Nephron (organoid): ENCODE results near the gene OSER1.
"Not testable (repeated sequence)": the region's sequence is repeated elsewhere in the genome, so short reads cannot be mapped to it uniquely, and the experiment has no call there.

Experiments
- H3K27ac Mint-ChIP-seq, 3 experiments: 2 replicates each; pipeline ENCODE4 v1.8.0; 2020; ENCODE audit warnings: mixed read lengths in 3 of 3, mild to moderate bottlenecking in 2 of 3, moderate library complexity in 1 of 3
- H3K27me3 Mint-ChIP-seq: 2 replicates; pipeline ENCODE4 v1.8.0; 2021; ENCODE audit warnings: low read depth, mild to moderate bottlenecking, moderate library complexity, mixed read lengths
- H3K36me3 Mint-ChIP-seq: 2 replicates; pipeline ENCODE4 v1.8.0; 2020; ENCODE audit warnings: low read depth, mixed read lengths
- H3K4me1 Mint-ChIP-seq: 2 replicates; pipeline ENCODE4 v1.8.0; 2020; ENCODE audit warnings: mixed read lengths
- H3K4me3 Mint-ChIP-seq, 3 experiments: 2 replicates each; pipeline ENCODE4 v1.8.0; 2020; ENCODE audit warnings: mild to moderate bottlenecking in 3 of 3, mixed read lengths in 3 of 3, moderate library complexity in 2 of 3
- H3K9me3 Mint-ChIP-seq: 2 replicates; pipeline ENCODE4 v1.8.0; 2020; ENCODE audit warnings: mixed read lengths
- TF ChIP-seq, protein P1 (sequence below), 3 experiments: fragments of 200-600 bp; sonication (generic); IDR thresholded peaks; one replicate each; pipeline ENCODE4 v1.5.0; 2021; ENCODE audit warnings: antibody characterized with exemption in 3 of 3; ENCODE audit not compliant: unreplicated experiment in 3 of 3

Gene OSER1

DNA sequence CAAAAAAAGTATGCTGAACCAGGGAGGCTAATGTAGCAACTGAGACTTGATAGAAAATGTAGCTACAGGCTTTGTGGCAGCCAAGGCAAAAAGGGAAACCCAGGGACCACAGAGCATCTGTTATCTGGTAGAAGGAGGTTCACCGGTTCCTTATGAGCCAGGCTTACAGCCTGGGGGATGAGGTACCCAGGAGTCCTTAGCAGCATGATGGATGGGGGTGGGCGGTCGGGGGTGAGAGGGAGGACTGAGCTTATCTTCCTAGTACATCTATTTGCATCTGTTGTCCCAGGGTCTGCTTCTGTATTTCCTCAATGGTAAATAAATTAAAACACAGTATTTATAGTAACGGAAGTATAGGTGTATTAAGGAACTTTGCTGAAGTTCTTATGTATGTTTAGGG, 35.4 kb upstream of the OSER1 start:
- no peak overlapping the region for H3K27ac Mint-ChIP-seq
- no peaks in the 10 kb centered on the region for H3K4me1 Mint-ChIP-seq
- H3K36me3 Mint-ChIP-seq, result no peaks in the 10 kb centered on the region
- no peaks in the 10 kb centered on the region for H3K9me3 Mint-ChIP-seq
- TF ChIP-seq, protein P1, sequence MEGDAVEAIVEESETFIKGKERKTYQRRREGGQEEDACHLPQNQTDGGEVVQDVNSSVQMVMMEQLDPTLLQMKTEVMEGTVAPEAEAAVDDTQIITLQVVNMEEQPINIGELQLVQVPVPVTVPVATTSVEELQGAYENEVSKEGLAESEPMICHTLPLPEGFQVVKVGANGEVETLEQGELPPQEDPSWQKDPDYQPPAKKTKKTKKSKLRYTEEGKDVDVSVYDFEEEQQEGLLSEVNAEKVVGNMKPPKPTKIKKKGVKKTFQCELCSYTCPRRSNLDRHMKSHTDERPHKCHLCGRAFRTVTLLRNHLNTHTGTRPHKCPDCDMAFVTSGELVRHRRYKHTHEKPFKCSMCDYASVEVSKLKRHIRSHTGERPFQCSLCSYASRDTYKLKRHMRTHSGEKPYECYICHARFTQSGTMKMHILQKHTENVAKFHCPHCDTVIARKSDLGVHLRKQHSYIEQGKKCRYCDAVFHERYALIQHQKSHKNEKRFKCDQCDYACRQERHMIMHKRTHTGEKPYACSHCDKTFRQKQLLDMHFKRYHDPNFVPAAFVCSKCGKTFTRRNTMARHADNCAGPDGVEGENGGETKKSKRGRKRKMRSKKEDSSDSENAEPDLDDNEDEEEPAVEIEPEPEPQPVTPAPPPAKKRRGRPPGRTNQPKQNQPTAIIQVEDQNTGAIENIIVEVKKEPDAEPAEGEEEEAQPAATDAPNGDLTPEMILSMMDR (IDR thresholded peaks at IDR 0.05; ENCODE audit: unreplicated experiment in 3 of 3), result no peak
- no peak overlapping the region for H3K4me3 Mint-ChIP-seq
- H3K27me3 Mint-ChIP-seq, result peaks cover 44% of the 10 kb centered on the region

DNA sequence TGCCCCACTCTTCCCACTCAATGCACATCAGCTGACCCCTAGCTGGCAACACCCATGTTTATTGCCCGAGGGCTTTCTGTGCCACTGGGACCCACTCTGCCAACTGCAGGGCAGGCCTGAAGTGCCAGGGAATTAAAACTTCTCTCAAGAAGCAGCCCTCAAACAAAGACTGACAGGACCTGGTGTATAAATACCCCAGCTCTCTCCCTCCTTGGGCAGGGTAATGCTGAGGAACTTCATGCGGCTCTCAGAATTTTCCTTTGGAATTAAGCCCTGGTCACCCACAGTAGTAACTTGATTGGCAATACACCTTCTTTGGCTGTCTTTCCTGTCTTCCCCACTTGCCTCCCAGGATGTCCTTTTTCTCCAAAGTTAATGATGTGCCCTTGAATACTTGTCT, 31.2 kb upstream of the OSER1 start:
- no peak overlapping the region for H3K4me3 Mint-ChIP-seq
- H3K4me1 Mint-ChIP-seq, result no peaks in the 10 kb centered on the region
- H3K36me3 Mint-ChIP-seq, result no peaks in the 10 kb centered on the region
- TF ChIP-seq, protein P1 (IDR thresholded peaks at IDR 0.05; ENCODE audit: unreplicated experiment in 3 of 3), result no peak
- no peak overlapping the region for H3K27ac Mint-ChIP-seq
- peaks cover 30% of the 10 kb centered on the region for H3K27me3 Mint-ChIP-seq
- no peaks in the 10 kb centered on the region for H3K9me3 Mint-ChIP-seq

DNA sequence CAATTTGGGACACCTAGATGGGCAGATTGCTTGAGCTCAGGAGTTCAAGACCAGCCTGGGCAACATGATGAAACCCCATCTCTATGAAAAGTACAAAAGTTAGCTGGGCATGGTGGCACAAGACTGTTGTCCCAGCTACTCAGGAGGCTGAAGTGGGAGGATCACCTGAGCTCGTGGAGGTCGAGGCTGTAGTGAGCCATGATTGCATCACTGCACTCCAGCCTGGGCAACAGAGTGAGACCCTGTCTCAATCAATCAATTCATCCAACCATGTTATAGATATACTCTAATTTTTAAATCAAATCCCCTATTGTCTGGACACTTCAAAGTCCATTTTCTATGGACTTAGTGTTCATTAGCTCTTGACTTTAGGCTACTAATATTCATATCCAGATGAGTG, 26.3 kb upstream of the OSER1 start:
- not testable (repeated sequence) for H3K4me3 Mint-ChIP-seq, H3K4me1 Mint-ChIP-seq, H3K27me3 Mint-ChIP-seq, H3K36me3 Mint-ChIP-seq, H3K9me3 Mint-ChIP-seq, H3K27ac Mint-ChIP-seq

DNA sequence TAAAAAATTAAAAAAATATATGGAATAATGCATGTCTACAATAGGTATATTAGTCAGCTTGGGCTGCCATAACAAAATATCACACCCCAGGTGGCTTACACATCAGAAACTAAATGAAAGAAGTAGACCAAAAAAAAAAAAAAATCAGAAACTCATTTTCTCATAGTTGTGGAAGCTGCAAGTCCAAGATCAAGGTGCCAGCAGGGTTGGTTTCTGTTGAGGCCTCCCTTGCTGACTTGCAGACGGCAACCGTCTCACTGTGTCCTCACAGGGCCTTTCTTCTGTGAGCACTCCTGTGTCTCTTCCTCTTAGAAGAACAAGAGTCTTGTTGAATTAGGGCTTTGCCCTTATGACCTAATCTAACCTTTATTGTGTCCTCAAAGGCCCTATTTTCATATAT, 25.1 kb upstream of the OSER1 start:
- Mint-ChIP-seq H3K27me3 (peaks cover 5% of the 10 kb centered on the region), H3K27ac (no peak overlapping the region), H3K4me3 (no peak overlapping the region), H3K36me3 (no peaks in the 10 kb centered on the region), H3K4me1 (no peaks in the 10 kb centered on the region), H3K9me3 (no peaks in the 10 kb centered on the region)
- TF ChIP-seq, protein P1 (IDR thresholded peaks at IDR 0.05; ENCODE audit: unreplicated experiment in 3 of 3), result no peak

DNA sequence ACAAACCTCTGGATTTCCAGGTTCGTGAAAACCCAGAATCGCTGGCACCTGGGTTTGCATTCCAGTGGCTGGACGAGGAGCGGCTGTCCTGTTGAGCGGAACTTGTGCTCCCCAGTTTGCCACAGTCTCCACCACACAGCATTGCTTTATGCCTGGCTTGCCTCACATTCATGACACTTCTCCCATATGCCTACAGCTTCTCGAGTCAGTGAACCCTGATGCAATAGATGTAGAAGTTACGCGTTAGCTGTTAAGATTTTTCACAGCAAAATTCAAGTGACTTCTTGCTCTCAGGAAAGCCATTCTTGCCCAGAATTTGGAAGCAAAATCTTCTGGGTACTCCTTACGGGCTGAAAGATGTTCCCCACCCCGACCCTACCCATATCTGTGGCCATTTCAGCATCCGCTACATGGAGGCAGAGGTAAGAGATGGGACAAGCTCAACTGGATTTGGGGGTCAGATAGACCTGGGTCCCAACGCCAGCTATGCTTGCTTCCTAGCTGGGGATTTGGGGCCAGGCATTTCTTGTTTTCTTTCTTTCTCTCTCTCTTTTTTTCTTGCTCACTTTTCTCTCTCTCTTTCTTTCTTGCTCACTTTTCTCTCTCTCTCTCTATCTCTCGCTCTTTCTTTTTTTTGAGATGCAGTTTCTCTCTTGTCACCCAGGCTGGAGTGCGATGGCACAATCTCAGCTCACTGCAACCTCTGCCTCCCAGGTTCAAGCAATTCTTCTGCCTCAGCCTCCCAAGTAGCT, 24.2 kb upstream of the OSER1 start:
- TF ChIP-seq, protein P1 (IDR thresholded peaks at IDR 0.05; ENCODE audit: unreplicated experiment in 3 of 3), result no peak
- Mint-ChIP-seq H3K36me3 (no peaks in the 10 kb centered on the region), H3K4me1 (no peaks in the 10 kb centered on the region), H3K27ac (no peak overlapping the region), H3K27me3 (peaks cover 5% of the 10 kb centered on the region), H3K9me3 (no peaks in the 10 kb centered on the region), H3K4me3 (no peak overlapping the region)

DNA sequence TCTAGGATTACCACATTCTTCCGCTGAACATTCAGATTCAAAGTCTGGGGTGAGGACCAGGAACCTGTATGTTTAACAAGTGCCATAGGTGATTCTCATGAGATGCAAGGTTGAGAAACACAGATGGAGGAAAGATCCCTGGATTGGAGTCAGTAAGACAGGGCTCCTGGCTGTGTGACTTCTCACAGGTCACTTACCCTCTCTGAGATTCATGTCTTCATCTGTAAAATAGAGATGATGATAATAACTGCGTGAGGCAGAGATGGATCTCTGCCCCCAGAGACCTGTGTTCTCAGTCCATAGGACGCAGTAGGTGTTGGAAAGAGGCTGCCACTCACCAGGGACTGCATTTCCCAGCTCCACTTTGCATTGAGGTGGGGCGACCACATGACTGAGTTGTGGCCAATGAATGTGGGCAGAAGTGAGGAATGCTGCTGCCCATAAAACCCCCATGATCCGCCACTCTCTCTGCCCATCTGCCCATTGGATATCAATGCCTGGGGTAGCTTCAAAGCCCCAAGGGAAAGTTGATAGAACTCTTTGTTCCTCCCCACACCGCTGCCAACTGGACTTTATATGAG, 23.0 kb upstream of the OSER1 start:
- Mint-ChIP-seq H3K4me1 (no peaks in the 10 kb centered on the region), H3K27ac (no peak overlapping the region), H3K36me3 (no peaks in the 10 kb centered on the region), H3K9me3 (no peaks in the 10 kb centered on the region), H3K27me3 (no peaks in the 10 kb centered on the region), H3K4me3 (no peak overlapping the region)
- TF ChIP-seq, protein P1 (IDR thresholded peaks at IDR 0.05; ENCODE audit: unreplicated experiment in 3 of 3), result no peak

DNA sequence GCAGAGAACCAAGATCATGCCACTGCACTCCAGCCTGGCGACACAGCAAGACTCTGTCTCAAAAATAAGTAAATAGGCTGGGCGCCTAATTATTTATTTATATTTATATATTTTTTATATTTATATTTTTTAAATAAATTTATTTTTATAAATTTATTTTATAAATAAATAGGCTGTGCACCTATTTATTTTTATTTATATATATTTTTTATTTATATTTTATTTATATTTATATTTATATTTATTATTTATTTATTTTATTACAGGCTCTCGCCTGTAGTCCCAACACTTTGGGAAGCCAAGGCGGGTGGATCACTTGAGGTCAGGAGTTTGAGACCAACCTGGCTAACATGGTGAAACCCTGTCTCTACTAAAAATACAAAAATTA, 21.9 kb upstream of the OSER1 start:
- not testable (repeated sequence) for H3K4me1 Mint-ChIP-seq, H3K9me3 Mint-ChIP-seq, H3K27ac Mint-ChIP-seq, H3K4me3 Mint-ChIP-seq, H3K36me3 Mint-ChIP-seq, H3K27me3 Mint-ChIP-seq
